ENCODE results near the gene OR11A1.

OR11A1 gene

DNA sequence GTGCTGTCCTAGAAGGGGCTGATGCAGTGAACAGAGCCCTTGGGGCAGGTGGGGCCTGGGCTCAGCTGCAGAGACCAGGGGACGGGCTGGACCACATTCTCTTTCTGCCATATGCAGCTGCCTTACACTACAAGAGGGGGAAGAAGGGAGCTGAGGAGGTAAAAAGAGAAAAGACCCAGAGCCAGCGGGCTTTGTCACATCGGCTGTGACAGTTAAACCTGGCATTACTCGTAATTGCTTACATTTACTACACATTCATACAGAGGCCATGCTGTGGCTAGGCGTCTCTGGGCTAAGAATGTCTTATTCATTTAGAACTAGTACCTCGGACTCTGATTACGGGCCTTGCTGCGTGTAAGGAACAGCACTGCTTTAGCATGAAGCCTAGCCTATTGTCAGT, 43.7 kb upstream of the OR11A1 start:
- TF ChIP-seq, protein P1, sequence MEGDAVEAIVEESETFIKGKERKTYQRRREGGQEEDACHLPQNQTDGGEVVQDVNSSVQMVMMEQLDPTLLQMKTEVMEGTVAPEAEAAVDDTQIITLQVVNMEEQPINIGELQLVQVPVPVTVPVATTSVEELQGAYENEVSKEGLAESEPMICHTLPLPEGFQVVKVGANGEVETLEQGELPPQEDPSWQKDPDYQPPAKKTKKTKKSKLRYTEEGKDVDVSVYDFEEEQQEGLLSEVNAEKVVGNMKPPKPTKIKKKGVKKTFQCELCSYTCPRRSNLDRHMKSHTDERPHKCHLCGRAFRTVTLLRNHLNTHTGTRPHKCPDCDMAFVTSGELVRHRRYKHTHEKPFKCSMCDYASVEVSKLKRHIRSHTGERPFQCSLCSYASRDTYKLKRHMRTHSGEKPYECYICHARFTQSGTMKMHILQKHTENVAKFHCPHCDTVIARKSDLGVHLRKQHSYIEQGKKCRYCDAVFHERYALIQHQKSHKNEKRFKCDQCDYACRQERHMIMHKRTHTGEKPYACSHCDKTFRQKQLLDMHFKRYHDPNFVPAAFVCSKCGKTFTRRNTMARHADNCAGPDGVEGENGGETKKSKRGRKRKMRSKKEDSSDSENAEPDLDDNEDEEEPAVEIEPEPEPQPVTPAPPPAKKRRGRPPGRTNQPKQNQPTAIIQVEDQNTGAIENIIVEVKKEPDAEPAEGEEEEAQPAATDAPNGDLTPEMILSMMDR (IDR thresholded peaks at IDR 0.05; ENCODE audit: extremely low read depth, missing control alignments): no peak
- no peak for DNase-seq (ENCODE audit: low spot score)

DNA sequence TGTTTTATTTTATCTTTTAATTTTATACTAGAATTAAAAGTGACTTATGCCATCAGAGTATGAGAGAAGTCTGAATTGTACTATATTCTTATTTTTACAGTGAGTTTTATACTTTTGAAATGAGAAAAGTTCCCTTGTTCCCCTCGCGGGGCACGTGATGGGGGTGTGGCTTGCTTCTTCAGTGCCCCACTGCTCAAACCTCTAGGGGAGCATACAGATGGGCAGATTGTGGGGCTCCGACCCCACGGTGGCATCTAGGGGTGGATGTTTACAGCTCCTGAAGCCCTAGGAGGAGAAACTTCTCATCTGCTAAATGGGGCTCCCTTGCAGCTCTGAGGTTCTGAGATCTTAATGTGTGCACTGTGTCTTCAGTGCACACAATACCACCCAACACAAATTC, 42.8 kb upstream of the OR11A1 start:
- DNase-seq (ENCODE audit: low spot score): no peak
- TF ChIP-seq, protein P1 (IDR thresholded peaks at IDR 0.05; ENCODE audit: extremely low read depth, missing control alignments): no peak

DNA sequence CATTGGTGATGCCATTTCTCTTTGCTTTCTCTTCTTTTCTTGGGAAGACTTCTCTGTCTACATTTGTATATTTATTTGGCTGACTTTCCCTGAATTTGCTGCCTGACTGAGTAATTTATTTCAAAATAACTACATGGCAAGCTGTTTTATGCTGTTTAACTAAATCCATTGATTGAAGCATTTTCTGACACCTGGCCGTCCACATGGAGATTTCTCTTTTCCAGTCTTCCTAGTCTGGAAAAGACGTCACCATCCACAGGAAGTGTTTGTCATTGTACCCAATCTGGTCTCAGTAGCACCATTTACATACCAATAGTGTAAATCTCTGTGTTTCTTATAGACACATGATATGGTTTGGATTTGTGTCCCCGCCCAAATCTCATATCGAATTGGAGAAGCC, 40.1 kb upstream of the OR11A1 start:
- no peak for DNase-seq (ENCODE audit: low spot score)
- TF ChIP-seq, protein P1 (IDR thresholded peaks at IDR 0.05; ENCODE audit: extremely low read depth, missing control alignments): no peak

DNA sequence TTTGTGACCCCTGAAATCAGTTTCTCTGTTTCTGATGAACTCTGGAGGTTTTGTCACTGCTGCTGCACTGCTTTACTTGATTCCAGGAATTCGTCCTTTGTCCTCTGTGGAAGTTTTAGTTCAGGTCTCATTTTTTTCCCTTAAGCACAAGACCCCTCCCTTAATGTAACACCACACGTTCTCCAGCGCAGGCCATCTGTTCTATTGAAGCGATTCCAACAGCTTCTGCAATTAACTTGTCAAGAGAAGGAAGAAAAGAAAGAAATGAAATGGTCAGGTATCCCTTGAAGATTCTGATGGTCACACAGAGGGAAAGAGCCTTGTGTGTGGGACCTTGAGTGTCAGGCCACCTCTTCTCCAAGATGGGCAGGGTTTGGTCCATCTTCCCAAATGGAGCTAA, 38.7 kb upstream of the OR11A1 start:
- TF ChIP-seq, protein P1 (IDR thresholded peaks at IDR 0.05; ENCODE audit: extremely low read depth, missing control alignments): no peak
- DNase-seq (ENCODE audit: low spot score): no peak

DNA sequence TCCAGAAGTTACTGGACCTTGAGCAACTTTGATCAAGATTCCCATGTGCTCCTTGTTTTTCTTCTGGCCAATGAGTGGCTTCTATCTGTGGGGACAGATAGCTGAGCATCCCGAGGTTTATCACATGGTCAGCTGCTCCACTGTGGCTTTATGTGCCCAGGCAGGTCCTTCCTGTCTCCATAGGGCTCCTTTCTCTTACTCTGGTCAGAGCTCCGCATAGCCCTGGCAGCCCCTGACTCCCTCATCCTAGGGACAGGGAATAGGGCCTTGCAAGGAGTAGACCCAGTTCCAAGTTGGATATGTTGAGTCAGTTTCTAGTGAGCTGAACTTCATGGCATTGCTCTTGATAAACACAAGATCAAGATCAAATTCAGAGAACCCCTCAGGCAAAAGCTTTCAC, 37.3 kb upstream of the OR11A1 start:
- TF ChIP-seq, protein P1 (IDR thresholded peaks at IDR 0.05; ENCODE audit: extremely low read depth, missing control alignments): no peak
- no peak for DNase-seq (ENCODE audit: low spot score)

DNA sequence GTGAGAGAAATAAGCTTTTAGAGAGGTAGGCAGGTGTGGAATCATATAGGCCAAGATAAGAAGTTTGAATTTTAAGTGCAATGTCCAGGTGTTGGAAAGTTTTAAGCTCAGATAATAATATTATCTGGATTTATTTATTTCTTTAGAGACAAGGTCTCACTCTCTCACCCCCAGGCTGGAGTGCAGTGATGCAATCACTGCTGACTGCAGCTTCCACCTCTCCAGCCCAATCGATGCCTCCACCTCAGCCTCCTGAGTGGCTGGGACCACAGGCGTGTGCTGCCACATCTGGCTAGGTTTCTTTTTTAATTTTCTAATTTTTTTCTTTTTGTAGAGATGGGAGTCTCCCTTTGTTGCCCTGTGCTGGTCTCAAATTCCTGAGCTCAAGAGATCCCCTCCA, 36.4 kb upstream of the OR11A1 start:
- DNase-seq (ENCODE audit: low spot score): no peak
- TF ChIP-seq, protein P1 (IDR thresholded peaks at IDR 0.05; ENCODE audit: extremely low read depth, missing control alignments): no peak

DNA sequence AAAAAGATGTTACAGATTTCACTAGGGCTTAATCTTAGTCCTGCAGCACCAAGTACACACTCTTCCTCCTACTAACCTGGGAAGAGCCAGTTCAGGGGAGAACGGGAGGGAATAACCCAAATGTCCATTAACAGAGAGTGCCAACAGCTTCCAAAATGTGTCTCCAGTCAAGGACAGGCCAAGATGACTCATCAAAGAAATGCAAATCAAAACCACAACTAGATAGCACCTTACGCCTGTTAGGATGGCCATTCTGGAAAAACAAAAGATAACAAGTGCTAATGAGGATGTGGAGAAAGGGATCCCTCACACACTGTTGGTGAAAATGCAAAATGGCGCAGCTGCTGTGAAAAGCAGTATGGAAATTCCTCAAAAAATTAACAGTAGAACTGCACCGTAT, 34.7 kb upstream of the OR11A1 start:
- DNase-seq (ENCODE audit: low spot score): no peak
- TF ChIP-seq, protein P1 (IDR thresholded peaks at IDR 0.05; ENCODE audit: extremely low read depth, missing control alignments): no peak

All from GM20000 (cell line).